GM12864 (cell line): ENCODE results near the gene ANO8.

Experiments used
- DNase-seq: peaks from one replicate; pipeline ENCODE4 v3.0.0-alpha.2; 2011; ENCODE audit warnings: low read depth
- H3K4me3 ChIP-seq: 2 replicates; pipeline ENCODE4 v1.5.1; 2011; ENCODE audit warnings: mild to moderate bottlenecking, low read depth, low read length, control low read depth
- TF ChIP-seq, protein P1 (sequence below): IDR thresholded peaks from 2 replicates; pipeline ENCODE4 v1.5.1; 2011; ENCODE audit warnings: low read depth, mild to moderate bottlenecking, moderate library complexity, low read length, control low read depth, inconsistent platforms; ENCODE audit errors: missing control alignments

The ANO8 gene

DNA sequence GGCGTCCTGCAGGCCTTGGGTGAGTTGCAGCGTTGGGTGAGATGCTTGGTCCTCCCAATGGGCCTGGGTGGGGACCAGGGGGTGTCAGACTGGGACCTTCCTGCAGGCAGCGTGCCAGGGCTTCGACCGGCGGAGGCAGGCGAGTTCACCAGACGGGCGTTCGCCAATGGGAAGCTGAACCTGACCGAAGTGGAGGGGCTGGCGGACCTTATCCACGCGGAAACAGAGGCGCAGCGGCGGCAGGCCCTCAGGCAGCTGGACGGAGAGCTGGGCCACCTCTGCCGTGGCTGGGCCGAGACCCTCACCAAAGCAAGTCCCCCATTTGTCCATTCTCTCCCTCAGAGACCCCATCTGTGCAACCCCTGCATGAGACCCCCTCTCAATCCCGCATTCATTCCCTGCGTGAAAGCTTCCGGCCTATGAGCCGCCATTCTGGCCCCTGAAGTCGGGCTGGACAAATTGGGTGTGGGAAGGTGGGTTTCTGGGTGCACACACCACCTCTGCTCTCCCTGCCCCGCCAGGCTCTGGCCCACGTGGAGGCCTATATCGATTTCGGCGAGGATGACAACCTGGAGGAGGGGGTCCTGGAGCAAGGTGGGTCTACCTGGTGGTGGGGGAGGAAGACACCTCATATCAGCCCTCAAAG lies 3.9 kb upstream of the ANO8 start:
- DNase-seq, result no peak
- H3K4me3 ChIP-seq, result peak overlapping the region; percentile 63
- TF ChIP-seq, protein P1, sequence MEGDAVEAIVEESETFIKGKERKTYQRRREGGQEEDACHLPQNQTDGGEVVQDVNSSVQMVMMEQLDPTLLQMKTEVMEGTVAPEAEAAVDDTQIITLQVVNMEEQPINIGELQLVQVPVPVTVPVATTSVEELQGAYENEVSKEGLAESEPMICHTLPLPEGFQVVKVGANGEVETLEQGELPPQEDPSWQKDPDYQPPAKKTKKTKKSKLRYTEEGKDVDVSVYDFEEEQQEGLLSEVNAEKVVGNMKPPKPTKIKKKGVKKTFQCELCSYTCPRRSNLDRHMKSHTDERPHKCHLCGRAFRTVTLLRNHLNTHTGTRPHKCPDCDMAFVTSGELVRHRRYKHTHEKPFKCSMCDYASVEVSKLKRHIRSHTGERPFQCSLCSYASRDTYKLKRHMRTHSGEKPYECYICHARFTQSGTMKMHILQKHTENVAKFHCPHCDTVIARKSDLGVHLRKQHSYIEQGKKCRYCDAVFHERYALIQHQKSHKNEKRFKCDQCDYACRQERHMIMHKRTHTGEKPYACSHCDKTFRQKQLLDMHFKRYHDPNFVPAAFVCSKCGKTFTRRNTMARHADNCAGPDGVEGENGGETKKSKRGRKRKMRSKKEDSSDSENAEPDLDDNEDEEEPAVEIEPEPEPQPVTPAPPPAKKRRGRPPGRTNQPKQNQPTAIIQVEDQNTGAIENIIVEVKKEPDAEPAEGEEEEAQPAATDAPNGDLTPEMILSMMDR, result no peak

DNA sequence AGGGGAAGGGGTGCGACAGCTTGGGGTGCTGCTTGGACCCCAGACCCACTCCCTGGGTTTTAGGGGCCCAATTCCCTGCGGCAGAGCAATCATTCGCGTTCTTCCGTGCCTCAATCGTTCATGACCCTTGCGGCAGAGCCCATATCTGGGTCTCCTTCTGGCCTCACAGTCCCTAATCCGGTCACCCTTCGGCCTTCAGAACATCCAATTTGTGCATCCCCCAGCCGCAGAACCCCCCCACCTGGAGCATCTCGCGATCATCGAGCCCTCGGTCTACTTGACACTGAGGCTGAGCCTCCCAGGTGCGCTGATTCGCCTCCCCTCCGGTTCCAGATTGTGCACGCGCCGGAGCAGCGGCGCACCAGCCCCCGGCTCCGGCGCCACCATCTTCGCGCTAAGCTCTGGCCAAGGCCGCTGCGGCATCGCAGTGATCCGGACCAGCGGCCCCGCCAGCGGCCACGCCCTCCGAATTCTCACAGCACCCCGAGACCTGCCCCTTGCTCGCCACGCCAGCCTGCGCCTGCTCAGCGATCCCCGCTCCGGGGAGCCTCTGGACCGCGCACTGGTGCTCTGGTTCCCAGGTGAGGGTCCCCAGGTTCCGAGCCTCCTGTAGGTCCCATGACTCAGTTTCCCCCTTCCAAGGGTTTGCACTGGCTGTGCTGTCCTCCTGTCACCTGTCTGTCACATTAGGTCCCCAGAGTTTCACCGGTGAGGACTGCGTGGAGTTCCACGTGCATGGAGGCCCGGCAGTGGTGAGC lies 3.2 kb upstream of the ANO8 start:
- TF ChIP-seq, protein P1, result no peak
- no peak for DNase-seq

DNA sequence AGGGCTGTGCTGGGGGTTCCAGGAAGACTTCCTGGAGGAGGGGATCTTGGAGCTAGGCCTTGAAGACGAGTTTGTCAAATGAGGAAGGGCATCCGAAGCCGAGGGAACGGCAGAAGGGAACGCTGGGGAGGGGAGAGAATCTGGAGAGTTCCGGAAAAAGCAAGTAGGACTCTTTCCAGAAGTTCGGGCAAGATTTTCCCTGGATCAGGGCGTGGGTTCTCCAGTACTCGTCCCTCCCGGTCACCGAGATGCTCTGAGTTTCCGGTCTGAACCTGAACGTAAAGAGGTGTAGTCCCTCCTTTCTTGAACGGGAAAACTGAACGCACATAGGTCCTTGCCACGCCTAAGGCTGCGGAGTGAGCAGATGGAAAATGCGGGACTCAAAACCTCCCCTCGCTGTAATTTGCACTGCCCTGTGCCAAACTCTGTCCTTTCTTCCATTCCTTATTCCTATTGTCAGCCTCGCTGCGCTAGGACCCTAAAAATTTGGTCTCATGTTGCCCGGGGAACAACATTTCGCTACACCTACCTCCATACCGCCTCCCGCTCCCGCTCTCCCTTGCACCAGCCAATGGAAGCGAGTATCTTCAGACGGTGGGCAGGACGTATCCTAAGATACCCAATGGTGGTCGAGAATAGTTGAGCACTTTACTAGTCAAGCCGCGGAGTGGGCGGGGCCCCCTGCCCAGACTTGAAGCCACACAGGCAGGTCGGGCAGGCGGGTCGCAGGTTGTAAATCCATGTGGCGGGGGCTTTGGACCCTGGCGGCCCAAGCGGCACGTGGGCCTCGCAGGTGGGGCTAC lies 2.4 kb upstream of the ANO8 start, which contains the start of gene GTPBP3:
TSS of gene GTPBP3 (plus strand) at position 682 of the 803 bp plus-strand sequence. CDS start at position 741, 59 bp downstream.
- DNase-seq, result peak; percentile 99
- TF ChIP-seq, protein P1, result no peak

More for the DNA sequence above, 3.2 kb upstream of the ANO8 start:
- H3K4me3 ChIP-seq, result peak overlapping the region; percentile 63

DNA sequence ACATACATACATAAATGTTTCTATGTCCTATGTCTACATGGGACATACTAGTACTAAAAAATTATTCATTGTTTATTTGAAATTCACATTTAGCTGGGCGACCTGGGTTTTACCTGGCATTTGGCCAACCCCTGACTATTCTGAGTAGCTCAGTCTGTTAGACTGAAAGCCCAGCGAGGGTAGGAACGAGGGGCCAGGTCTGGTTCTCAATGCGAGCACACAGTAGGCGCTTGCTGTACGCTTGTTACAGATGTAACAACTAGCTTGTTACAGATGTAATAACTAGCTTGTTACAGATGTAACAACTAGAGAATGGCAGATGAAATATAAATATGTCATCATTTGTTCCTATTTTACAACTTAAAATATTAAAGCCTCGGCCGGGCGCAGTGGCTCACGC lies 920 bp upstream of the ANO8 start:
- TF ChIP-seq, protein P1, result no peak

More for the DNA sequence above, 2.4 kb upstream of the ANO8 start, which contains the start of gene GTPBP3:
- peak within 1 kb of the TSS; percentile 63 for H3K4me3 ChIP-seq

DNA sequence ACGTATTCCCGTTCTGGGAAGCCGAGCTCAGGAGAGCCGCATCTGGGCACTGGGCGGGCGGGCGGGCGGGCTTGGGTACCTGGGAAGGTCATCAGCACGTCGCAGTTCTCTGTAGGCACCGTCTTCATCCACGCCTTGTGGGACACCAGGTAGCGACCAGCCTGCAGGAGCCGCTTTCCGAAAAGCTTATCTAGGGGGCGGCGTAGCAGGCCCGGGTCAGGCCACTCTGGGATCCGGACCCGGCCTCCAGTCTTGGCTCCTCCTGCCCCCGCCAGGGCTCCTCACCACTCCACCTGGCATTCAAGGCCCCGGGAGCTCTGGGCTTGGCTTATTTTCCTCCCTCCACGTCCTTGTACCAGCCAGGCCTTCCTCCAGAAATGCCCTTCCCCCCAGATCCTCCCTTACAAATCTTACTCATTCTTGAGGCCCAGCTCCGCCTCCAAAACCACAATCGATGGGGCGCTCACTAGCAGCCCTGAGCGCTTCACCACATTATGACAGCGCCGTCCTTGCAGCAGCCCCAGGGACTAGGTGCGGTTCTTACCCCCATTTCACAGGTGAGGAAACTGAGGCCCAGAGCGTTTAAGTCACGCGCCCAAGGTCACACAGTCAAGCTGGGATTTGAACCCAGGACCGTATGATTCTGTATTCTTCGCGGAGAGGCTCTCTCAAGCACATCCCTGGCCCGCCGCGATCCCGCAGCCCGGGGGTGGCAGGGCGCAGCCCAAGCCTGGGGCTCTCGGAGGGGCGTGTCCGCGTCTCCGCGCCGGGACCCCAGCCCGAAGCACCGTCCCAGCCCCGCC lies 843 bp downstream of the ANO8 start:
- TF ChIP-seq, protein P1, result no peak
- peak overlapping the region; percentile 76 for H3K4me3 ChIP-seq
- DNase-seq, result no peak

More for the DNA sequence above, 920 bp upstream of the ANO8 start:
- DNase-seq, result no peak
- no peak overlapping the region for H3K4me3 ChIP-seq
